Measurements from ENCODE around the gene MAT2A. TPM values are rescaled to one million over a fixed set of nuclear protein-coding genes. Genes with fewer than 3 reads are reported as not detected.
A peak's percentile ranks its signal among the peaks of the same experiment; 100 is the strongest.
"Not testable (repeated sequence)": the region's sequence is repeated elsewhere in the genome, so short reads cannot be mapped to it uniquely, and the experiment has no call there.

Gene MAT2A
- total and polyA plus RNA-seq, 5 donors, result 76.4 to 227 (median 135) TPM

- H3K4me1 ChIP-seq (ENCODE audit: control insufficient read depth, insufficient read depth, low read length), result peaks cover 2% of the 10 kb centered on the region
- DNase-seq, result no peak
- intact Hi-C loops (cut with DNase I), result no loop called here
- H3K27ac ChIP-seq (ENCODE audit: low read length), result peak overlapping the region; percentile 96
- no peak for ATAC-seq
- WGBS, result 6% methylated on average over 11 of the region's 11 CpGs
- H3K9me3 ChIP-seq (ENCODE audit: control insufficient read depth, low read length), result no peaks in the 10 kb centered on the region
- H3K4me3 ChIP-seq (ENCODE audit: low read length), result peak overlapping the region; percentile 67
- no peaks in the 10 kb centered on the region for H3K27me3 ChIP-seq (ENCODE audit: control insufficient read depth, insufficient read depth)
Observed at GRCh38 chr2:85540133-85540648, 1.2 kb downstream of the MAT2A start.

GRCh38 chr2:85541262-85541661, 2.3 kb downstream of the MAT2A start:
- WGBS, result 46% methylated on average over 4 of the region's 4 CpGs

GRCh38 chr2:85541753-85542457, 2.9 kb downstream of the MAT2A start:
- WGBS, result 50% methylated on average over 5 of the region's 5 CpGs
- peaks cover 2% of the 10 kb centered on the region for H3K4me1 ChIP-seq (ENCODE audit: control insufficient read depth, insufficient read depth, low read length)
- H3K27ac ChIP-seq (ENCODE audit: low read length), result no peak overlapping the region
- H3K4me3 ChIP-seq (ENCODE audit: low read length), result peak overlapping the region; percentile 67
- no peak for ATAC-seq
- intact Hi-C loops (cut with DNase I), result no loop called here
- DNase-seq, result no peak
- no peaks in the 10 kb centered on the region for H3K9me3 ChIP-seq (ENCODE audit: control insufficient read depth, low read length)
- no peaks in the 10 kb centered on the region for H3K27me3 ChIP-seq (ENCODE audit: control insufficient read depth, insufficient read depth)

More at GRCh38 chr2:85541262-85541661, 2.3 kb downstream of the MAT2A start:
- H3K4me3 ChIP-seq (ENCODE audit: low read length), result peak overlapping the region; percentile 67
- peaks cover 2% of the 10 kb centered on the region for H3K4me1 ChIP-seq (ENCODE audit: control insufficient read depth, insufficient read depth, low read length)
- no peak overlapping the region for H3K27ac ChIP-seq (ENCODE audit: low read length)
- H3K27me3 ChIP-seq (ENCODE audit: control insufficient read depth, insufficient read depth), result no peaks in the 10 kb centered on the region
- no peak for DNase-seq
- no peak for ATAC-seq
- no peaks in the 10 kb centered on the region for H3K9me3 ChIP-seq (ENCODE audit: control insufficient read depth, low read length)
- intact Hi-C loops (cut with DNase I), result no loop called here

- ATAC-seq, result no peak
- Histone ChIP-seq H3K4me1 (ENCODE audit: control insufficient read depth, insufficient read depth, low read length) (peaks cover 2% of the 10 kb centered on the region), H3K27ac (ENCODE audit: low read length) (no peak overlapping the region), H3K27me3 (ENCODE audit: control insufficient read depth, insufficient read depth) (no peaks in the 10 kb centered on the region), H3K4me3 (ENCODE audit: low read length) (no peak overlapping the region), H3K9me3 (ENCODE audit: control insufficient read depth, low read length) (no peaks in the 10 kb centered on the region)
- DNase-seq, result no peak
- 79% methylated on average over 4 of the region's 4 CpGs for WGBS
- intact Hi-C loops (cut with DNase I), result no loop called here
Observed at GRCh38 chr2:85542777-85543176, 3.8 kb downstream of the MAT2A start.

GRCh38 chr2:85544254-85544691, 5.3 kb downstream of the MAT2A start:
- 68% methylated on average over 3 of the region's 3 CpGs for WGBS
- intact Hi-C loops (cut with DNase I); H3K4me3 ChIP-seq (ENCODE audit: low read length); H3K27me3 ChIP-seq (ENCODE audit: control insufficient read depth, insufficient read depth); ATAC-seq; H3K4me1 ChIP-seq (ENCODE audit: control insufficient read depth, insufficient read depth, low read length); DNase-seq; H3K9me3 ChIP-seq (ENCODE audit: control insufficient read depth, low read length): not testable (repeated sequence)
- peak overlapping the region; percentile 10 for H3K27ac ChIP-seq (ENCODE audit: low read length)

- DNase-seq; ATAC-seq; intact Hi-C loops (cut with DNase I); H3K4me3 ChIP-seq (ENCODE audit: low read length); H3K27me3 ChIP-seq (ENCODE audit: control insufficient read depth, insufficient read depth); H3K4me1 ChIP-seq (ENCODE audit: control insufficient read depth, insufficient read depth, low read length); H3K27ac ChIP-seq (ENCODE audit: low read length); H3K9me3 ChIP-seq (ENCODE audit: control insufficient read depth, low read length): not testable (repeated sequence)
- WGBS, result 80% methylated on average over 5 of the region's 5 CpGs
Observed at GRCh38 chr2:85544915-85545779, 6.2 kb downstream of the MAT2A start.

GRCh38 chr2:85545780-85546240, 6.8 kb downstream of the MAT2A start:
- Histone ChIP-seq H3K4me3 (ENCODE audit: low read length) (no peak overlapping the region), H3K4me1 (ENCODE audit: control insufficient read depth, insufficient read depth, low read length) (peaks cover 2% of the 10 kb centered on the region), H3K9me3 (ENCODE audit: control insufficient read depth, low read length) (no peaks in the 10 kb centered on the region), H3K27ac (ENCODE audit: low read length) (no peak overlapping the region), H3K27me3 (ENCODE audit: control insufficient read depth, insufficient read depth) (no peaks in the 10 kb centered on the region)
- 85% methylated on average over 5 of the region's 5 CpGs for WGBS
- ATAC-seq (no peak), DNase-seq (no peak)
- intact Hi-C loops (cut with DNase I), result no loop called here

- no peaks in the 10 kb centered on the region for H3K4me1 ChIP-seq (ENCODE audit: control insufficient read depth, insufficient read depth, low read length)
- DNase-seq (no peak), ATAC-seq (peak in 1 of 2 donors; percentile 5)
- no peak overlapping the region for H3K4me3 ChIP-seq (ENCODE audit: low read length)
- no peak overlapping the region for H3K27ac ChIP-seq (ENCODE audit: low read length)
- intact Hi-C loops (cut with DNase I), result no loop called here
- no peaks in the 10 kb centered on the region for H3K9me3 ChIP-seq (ENCODE audit: control insufficient read depth, low read length)
- 71% methylated on average over 1 of the region's 1 CpG for WGBS
- no peaks in the 10 kb centered on the region for H3K27me3 ChIP-seq (ENCODE audit: control insufficient read depth, insufficient read depth)
Observed at GRCh38 chr2:85547089-85547858, 8.3 kb downstream of the MAT2A start.

- no peaks in the 10 kb centered on the region for H3K4me1 ChIP-seq (ENCODE audit: control insufficient read depth, insufficient read depth, low read length)
- DNase-seq (no peak), ATAC-seq (no peak)
- no peaks in the 10 kb centered on the region for H3K9me3 ChIP-seq (ENCODE audit: control insufficient read depth, low read length)
- intact Hi-C loops (cut with DNase I), result no loop called here
- no peak overlapping the region for H3K27ac ChIP-seq (ENCODE audit: low read length)
- H3K27me3 ChIP-seq (ENCODE audit: control insufficient read depth, insufficient read depth), result no peaks in the 10 kb centered on the region
- WGBS, result 75% methylated on average over 6 of the region's 6 CpGs
- no peak overlapping the region for H3K4me3 ChIP-seq (ENCODE audit: low read length)
Observed at GRCh38 chr2:85547859-85548607, 9.1 kb downstream of the MAT2A start.

GRCh38 chr2:85548608-85548900, 9.6 kb downstream of the MAT2A start:
- no peak for ATAC-seq
- no peaks in the 10 kb centered on the region for H3K9me3 ChIP-seq (ENCODE audit: control insufficient read depth, low read length)
- H3K27me3 ChIP-seq (ENCODE audit: control insufficient read depth, insufficient read depth), result no peaks in the 10 kb centered on the region
- 66% methylated on average over 2 of the region's 2 CpGs for WGBS
- no peak overlapping the region for H3K27ac ChIP-seq (ENCODE audit: low read length)
- no peak for DNase-seq
- intact Hi-C loops (cut with DNase I), result no loop called here
- no peak overlapping the region for H3K4me3 ChIP-seq (ENCODE audit: low read length)
- no peaks in the 10 kb centered on the region for H3K4me1 ChIP-seq (ENCODE audit: control insufficient read depth, insufficient read depth, low read length)
